HepG2 (cell line): Measurements from ENCODE around the gene PCBD1. TPM values are rescaled to one million over a fixed set of nuclear protein-coding genes. Genes with fewer than 3 reads are reported as not detected.

Experiments
- AHR ChIP-seq: IDR thresholded peaks from 2 replicates; pipeline ENCODE4 v1.6.1; 2018; ENCODE audit warnings: missing genetic modification reagents, missing compliant biosample characterization
- DR1 ChIP-seq: sonication (generic); formaldehyde crosslinking; IDR thresholded peaks from 2 replicates; pipeline ENCODE4 v1.8.0; 2021; ENCODE audit warnings: mild to moderate bottlenecking, missing genetic modification reagents, inconsistent platforms
- GLI4 ChIP-seq: sonication (generic); formaldehyde crosslinking; IDR thresholded peaks from 2 replicates; pipeline ENCODE4 v1.5.1; 2020; ENCODE audit warnings: missing genetic modification reagents, mild to moderate bottlenecking, moderate library complexity, borderline replicate concordance
- JUN ChIP-seq: sonication (generic); formaldehyde crosslinking; IDR thresholded peaks from 2 replicates; pipeline ENCODE4 v1.4.0; 2020; ENCODE audit warnings: mild to moderate bottlenecking, missing genetic modification reagents
- TEAD3 ChIP-seq: optimal IDR thresholded peaks from 2 replicates; pipeline ENCODE3; 2016; ENCODE audit warnings: borderline replicate concordance
- U2AF2 ChIP-seq: fragments of 200-400 bp; formaldehyde crosslinking; IDR thresholded peaks from 2 replicates; pipeline ENCODE4 v1.6.1; 2017; ENCODE audit warnings: low read depth, mild to moderate bottlenecking, low read length
- ZNF230 ChIP-seq: sonication (generic); formaldehyde crosslinking; IDR thresholded peaks from 2 replicates; pipeline ENCODE4 v1.4.0; 2020; ENCODE audit warnings: mild to moderate bottlenecking, missing genetic modification reagents
- ZNF468 ChIP-seq: sonication (generic); formaldehyde crosslinking; IDR thresholded peaks from 2 replicates; pipeline ENCODE4 v1.8.0; 2022; ENCODE audit warnings: mild to moderate bottlenecking, moderate library complexity, missing genetic modification reagents
- ZNF790 ChIP-seq: sonication (generic); formaldehyde crosslinking; IDR thresholded peaks from 2 replicates; pipeline ENCODE4 v1.8.0; 2022; ENCODE audit warnings: missing genetic modification reagents, mild to moderate bottlenecking, borderline replicate concordance
- polyA plus RNA-seq, 8 experiments: library from polyadenylated mRNA; depleted of rRNA in 3 of 8; stranded (reverse) in 7 of 8; unstranded in 1 of 8; fragments of >200 nt; fragmentation: Illumina TruSeq in 4 of 8; extraction: Trizol in 4 of 8; gene quantifications; 2 replicates each; pipeline versions ENCODE4 v1.2.1 to v1.2.3, GENCODE V29; 2011 to 2016; ENCODE audit warnings: low read depth in 4 of 8, missing spikeins in 1 of 8, mixed read lengths in 1 of 8; ENCODE audit not compliant: insufficient read depth in 1 of 8
- total RNA-seq, 5 experiments: library from RNA; depleted of rRNA; stranded (reverse); fragments of >200 nt; fragmentation: Illumina TruSeq; extraction: Trizol; gene quantifications; 2 replicates each; pipeline ENCODE4 v1.2.3, GENCODE V29; 2016; ENCODE audit warnings: low read depth in 1 of 5
- TF ChIP-seq, protein P1 (sequence below): sonication (generic); formaldehyde crosslinking; IDR thresholded peaks from one replicate; pipeline ENCODE4 v1.5.1; 2020; ENCODE audit warnings: mild to moderate bottlenecking, missing genetic modification reagents; ENCODE audit errors: not compliant biosample characterization
- TF ChIP-seq, protein P2 (sequence below): sonication (generic); formaldehyde crosslinking; IDR thresholded peaks from 2 replicates; pipeline ENCODE4 v1.4.0; 2020; ENCODE audit warnings: missing genetic modification reagents
- TF ChIP-seq, protein P3 (sequence below): sonication (generic); formaldehyde crosslinking; IDR thresholded peaks from 2 replicates; pipeline ENCODE4 v1.5.0; 2020; ENCODE audit warnings: mild to moderate bottlenecking, missing genetic modification reagents, borderline replicate concordance

Gene PCBD1
- total and polyA plus RNA-seq, 2 of the 13 experiments (the other 11 are each of a cell fraction or from before 2014, with no cell fraction given) = 95.3 to 168 TPM

DNA sequence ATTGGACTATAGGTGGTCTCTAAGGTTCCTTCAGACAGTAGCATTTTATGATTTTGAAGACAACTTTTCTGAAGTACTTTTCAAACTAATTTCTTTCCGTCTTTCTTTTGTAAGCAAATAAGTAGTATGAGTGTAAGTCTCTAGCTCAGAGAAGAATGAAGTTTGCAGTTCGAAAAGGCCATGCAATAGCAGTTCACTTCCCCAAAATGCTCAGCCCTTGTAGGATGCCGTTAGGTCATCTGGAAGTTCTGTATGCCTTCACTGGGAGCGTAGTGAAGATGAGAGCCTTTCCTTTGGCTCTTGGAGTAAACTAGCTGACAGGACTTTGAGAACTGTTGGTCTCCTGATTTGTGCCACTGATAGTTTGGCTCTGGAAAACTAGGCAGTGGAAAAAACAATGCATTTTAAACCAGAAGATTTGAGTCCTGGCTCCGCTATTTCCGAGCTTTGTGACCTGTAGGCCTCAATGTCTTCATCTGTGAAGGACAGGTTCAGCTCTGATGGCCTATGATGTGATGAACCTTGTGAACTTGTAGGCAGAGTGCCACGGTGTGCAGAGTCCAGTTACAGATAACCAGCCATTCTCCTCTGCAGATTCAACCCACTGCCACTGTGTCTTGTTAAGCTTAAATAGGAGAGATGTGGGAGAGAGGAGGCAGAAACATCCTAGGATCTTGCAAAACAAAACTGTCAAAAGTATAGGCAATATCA, 53.8 kb downstream of the PCBD1 start (continued):
- TF ChIP-seq, protein P1, sequence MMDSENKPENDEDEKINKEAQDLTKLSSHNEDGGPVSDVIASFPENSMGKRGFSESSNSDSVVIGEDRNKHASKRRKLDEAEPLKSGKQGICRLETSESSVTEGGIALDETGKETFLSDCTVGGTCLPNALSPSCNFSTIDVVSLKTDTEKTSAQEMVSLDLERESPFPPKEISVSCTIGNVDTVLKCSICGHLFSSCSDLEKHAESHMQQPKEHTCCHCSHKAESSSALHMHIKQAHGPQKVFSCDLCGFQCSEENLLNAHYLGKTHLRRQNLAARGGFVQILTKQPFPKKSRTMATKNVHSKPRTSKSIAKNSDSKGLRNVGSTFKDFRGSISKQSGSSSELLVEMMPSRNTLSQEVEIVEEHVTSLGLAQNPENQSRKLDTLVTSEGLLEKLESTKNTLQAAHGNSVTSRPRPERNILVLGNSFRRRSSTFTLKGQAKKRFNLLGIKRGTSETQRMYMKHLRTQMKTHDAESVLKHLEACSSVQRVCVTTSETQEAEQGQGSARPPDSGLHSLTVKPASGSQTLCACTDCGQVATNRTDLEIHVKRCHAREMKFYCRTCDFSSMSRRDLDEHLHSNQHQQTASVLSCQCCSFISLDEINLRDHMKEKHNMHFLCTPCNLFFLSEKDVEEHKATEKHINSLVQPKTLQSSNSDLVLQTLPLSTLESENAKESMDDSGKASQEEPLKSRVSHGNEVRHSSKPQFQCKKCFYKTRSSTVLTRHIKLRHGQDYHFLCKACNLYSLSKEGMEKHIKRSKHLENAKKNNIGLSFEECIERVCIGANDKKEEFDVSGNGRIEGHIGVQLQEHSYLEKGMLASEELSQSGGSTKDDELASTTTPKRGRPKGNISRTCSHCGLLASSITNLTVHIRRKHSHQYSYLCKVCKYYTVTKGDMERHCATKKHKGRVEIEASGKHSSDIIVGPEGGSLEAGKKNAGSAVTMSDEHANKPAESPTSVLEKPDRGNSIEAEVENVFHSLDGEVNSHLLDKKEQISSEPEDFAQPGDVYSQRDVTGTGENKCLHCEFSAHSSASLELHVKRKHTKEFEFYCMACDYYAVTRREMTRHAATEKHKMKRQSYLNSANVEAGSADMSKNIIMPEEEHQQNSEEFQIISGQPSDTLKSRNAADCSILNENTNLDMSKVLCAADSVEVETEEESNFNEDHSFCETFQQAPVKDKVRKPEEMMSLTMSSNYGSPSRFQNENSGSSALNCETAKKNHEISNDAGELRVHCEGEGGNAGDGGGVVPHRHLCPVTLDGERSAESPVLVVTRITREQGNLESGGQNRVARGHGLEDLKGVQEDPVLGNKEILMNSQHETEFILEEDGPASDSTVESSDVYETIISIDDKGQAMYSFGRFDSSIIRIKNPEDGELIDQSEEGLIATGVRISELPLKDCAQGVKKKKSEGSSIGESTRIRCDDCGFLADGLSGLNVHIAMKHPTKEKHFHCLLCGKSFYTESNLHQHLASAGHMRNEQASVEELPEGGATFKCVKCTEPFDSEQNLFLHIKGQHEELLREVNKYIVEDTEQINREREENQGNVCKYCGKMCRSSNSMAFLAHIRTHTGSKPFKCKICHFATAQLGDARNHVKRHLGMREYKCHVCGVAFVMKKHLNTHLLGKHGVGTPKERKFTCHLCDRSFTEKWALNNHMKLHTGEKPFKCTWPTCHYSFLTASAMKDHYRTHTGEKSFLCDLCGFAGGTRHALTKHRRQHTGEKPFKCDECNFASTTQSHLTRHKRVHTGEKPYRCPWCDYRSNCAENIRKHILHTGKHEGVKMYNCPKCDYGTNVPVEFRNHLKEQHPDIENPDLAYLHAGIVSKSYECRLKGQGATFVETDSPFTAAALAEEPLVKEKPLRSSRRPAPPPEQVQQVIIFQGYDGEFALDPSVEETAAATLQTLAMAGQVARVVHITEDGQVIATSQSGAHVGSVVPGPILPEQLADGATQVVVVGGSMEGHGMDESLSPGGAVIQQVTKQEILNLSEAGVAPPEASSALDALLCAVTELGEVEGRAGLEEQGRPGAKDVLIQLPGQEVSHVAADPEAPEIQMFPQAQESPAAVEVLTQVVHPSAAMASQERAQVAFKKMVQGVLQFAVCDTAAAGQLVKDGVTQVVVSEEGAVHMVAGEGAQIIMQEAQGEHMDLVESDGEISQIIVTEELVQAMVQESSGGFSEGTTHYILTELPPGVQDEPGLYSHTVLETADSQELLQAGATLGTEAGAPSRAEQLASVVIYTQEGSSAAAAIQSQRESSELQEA (CRISPR knock-in tag) = no peak
- TF ChIP-seq JUN (no peak), ZNF230 (CRISPR knock-in tag) (no peak), TEAD3 (peak; percentile 18), DR1 (CRISPR knock-in tag) (no peak), ZNF790 (CRISPR knock-in tag) (no peak), U2AF2 (no peak), ZNF468 (CRISPR knock-in tag) (no peak), AHR (CRISPR knock-in tag) (no peak), GLI4 (CRISPR knock-in tag) (no peak)
- TF ChIP-seq, protein P2, sequence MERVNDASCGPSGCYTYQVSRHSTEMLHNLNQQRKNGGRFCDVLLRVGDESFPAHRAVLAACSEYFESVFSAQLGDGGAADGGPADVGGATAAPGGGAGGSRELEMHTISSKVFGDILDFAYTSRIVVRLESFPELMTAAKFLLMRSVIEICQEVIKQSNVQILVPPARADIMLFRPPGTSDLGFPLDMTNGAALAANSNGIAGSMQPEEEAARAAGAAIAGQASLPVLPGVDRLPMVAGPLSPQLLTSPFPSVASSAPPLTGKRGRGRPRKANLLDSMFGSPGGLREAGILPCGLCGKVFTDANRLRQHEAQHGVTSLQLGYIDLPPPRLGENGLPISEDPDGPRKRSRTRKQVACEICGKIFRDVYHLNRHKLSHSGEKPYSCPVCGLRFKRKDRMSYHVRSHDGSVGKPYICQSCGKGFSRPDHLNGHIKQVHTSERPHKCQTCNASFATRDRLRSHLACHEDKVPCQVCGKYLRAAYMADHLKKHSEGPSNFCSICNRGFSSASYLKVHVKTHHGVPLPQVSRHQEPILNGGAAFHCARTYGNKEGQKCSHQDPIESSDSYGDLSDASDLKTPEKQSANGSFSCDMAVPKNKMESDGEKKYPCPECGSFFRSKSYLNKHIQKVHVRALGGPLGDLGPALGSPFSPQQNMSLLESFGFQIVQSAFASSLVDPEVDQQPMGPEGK (CRISPR knock-in tag) = no peak
- TF ChIP-seq, protein P3, sequence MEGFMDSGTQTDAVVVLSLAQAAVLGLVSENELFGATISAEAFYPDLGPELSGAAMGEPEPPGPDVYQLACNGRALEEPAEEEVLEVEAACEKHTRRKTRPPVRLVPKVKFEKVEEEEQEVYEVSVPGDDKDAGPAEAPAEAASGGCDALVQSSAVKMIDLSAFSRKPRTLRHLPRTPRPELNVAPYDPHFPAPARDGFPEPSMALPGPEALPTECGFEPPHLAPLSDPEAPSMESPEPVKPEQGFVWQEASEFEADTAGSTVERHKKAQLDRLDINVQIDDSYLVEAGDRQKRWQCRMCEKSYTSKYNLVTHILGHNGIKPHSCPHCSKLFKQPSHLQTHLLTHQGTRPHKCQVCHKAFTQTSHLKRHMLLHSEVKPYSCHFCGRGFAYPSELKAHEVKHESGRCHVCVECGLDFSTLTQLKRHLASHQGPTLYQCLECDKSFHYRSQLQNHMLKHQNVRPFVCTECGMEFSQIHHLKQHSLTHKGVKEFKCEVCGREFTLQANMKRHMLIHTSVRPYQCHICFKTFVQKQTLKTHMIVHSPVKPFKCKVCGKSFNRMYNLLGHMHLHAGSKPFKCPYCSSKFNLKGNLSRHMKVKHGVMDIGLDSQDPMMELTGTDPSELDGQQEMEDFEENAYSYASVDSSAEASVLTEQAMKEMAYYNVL = no peak
- TF ChIP-seq, all 625 proteins: peak for 30
